GM18870 (cell line): ENCODE measurements around the gene RBM14.
A peak's percentile ranks its signal among the peaks of the same experiment; 100 is the strongest.
"Not testable (repeated sequence)": the region's sequence is repeated elsewhere in the genome, so short reads cannot be mapped to it uniquely, and the experiment has no call there.

Experiments
- ATAC-seq: cut with Tn5 transposase; IDR thresholded peaks from one replicate; pipeline ENCODE4 v1.9.1; 2021; ENCODE audit warnings: moderate library complexity; ENCODE audit not compliant: unreplicated experiment

Gene RBM14

DNA sequence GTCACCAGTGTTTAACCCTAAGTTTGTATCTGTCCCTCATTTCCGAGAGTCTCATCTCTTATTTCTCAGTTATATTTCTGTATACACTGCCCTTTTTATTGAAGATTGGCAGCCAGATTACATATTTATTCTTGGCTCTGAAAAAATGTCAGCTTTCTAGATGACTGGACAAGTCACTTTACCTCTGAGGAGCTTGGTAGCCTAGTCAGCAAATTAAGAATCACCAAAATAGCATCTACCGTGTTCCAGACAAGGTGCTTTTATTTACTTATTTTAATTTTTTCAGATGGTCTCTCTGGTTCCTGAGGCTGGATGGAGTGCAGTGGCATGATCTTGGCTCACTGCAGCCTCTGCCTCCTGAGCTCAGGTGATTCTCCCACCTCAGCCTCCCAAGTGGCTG lies 16.5 kb downstream of the RBM14 start:
- ATAC-seq = no peak

DNA sequence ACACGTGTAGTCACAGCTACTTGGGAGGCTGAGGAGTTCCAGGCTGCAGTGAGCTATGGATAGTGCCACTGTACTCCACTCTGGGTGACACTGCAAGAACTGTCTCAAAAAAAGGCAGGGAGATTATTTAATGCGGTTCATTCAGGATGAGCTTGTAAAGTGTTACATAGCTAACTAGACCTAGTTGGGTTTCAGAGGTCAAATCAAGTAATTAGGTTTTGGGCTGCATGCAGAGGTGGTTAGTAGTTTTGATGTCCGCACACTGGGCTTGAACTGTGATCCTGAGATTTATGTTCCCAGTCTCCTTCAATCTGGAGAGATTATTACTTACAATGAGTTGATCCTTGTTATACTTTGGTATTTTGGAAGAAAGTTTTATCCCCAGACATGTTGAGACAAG lies 20.0 kb downstream of the RBM14 start:
- ATAC-seq = no peak

DNA sequence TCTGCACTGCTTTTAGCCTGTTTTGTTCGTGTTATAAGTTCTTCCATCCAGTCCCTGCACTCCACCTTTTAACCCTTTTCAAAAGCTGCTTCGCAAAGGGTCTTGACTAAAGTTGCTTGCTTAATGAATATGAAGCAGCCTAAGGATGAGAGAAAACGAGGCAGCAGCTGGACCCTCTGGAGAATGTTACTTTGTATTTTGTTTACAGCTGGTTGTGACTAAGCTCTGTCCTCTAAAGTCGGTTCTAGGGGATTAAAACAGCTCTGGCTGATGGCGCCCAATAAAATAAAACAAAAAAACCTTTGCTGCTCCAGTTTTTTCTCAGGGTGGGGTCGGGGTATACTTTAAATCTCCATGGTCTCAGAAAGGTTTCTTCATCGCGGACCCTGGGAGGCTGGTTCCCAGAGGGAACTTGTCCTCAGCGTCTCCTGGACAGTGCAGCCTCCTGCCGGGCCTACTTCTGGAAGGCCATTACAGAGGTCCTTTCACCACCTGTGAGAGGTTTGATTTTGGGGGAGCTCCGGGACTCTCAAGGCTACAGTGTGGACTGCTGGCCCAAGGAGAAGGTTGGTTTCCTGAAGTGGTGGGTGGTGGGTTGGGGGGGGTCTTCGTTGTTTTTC lies 21.2 kb downstream of the RBM14 start:
- no peak for ATAC-seq

DNA sequence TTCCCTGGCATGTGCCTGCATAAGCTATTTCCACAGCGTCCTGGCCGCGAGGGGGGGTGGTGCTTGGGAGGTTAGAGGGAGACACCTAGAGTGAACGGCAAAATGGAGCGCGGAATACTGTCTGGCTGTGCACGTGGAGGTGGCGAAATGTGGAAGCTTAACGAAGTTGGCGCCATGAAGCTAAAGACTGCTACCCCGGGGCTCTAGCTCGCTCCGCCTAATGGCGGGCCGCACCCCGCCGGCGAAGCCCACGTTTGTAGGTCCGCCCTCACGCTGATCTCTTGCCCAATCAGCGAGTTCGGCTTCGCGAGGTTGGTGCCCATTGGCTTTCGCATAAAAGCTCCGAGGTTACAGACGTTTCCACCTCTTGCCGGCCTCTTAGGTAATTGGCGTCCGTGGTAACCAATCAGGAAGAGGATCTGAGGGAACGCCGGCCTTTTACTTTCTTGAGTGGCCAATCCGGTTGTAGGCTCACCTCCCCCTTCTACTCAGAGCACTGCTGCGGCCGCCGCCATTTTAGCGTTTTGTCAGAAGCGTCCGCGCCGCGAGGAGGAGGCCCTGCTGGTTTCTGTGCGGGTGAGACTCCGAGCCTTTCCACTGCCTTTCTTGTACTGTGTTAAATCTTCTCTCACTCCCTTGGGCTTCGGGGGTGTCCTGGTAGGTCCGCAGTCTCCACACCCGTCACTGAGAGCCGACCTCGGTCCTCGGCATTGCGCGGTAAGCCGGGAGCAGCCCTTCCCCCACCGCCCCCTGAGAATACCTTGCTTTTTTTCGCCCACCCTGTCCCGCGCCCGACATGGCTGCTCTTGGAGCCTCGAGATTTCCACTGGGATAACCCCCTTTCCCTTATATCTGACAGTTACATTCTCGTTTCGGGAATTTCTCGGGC lies 22.0 kb downstream of the RBM14 start, which contains the start of gene RBM4:
TSS of gene RBM4 (plus strand) at position 527 of the 889 bp plus-strand sequence. CDS start 1,009 bp downstream, outside the sequence.
- ATAC-seq = peak; percentile 93

DNA sequence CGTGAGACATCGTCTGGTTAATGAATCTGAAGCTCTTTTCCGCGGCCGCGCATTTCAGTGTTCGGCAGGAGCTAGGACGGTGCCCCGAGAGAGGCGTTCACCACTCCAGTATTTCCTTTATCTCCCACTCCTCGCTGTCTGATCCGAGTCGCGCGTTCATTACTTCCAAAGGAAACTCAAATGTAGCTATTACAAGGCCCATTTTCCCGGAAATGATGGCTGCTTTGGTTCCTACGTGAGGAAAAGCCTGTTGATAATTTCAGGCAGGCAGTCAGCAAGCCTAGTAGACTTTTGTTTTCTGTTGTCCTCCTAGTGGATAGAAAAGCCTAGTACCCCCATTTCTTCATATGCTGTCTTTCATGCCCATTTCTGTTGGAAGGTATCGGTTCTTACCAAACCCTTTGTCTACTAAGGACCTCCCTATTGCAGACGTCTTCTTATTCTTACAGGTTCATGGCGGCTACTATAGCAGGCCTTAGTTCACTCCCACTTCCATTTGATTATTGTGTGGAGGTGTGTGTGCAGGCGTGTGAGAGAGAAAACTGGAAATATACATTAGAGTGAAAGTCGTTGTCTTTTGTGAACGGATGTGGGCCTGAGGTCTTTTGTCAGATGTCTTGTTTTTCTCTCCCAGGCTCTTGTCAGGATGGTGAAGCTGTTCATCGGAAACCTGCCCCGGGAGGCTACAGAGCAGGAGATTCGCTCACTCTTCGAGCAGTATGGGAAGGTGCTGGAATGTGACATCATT lies 22.8 kb downstream of the RBM14 start:
- no peak for ATAC-seq

DNA sequence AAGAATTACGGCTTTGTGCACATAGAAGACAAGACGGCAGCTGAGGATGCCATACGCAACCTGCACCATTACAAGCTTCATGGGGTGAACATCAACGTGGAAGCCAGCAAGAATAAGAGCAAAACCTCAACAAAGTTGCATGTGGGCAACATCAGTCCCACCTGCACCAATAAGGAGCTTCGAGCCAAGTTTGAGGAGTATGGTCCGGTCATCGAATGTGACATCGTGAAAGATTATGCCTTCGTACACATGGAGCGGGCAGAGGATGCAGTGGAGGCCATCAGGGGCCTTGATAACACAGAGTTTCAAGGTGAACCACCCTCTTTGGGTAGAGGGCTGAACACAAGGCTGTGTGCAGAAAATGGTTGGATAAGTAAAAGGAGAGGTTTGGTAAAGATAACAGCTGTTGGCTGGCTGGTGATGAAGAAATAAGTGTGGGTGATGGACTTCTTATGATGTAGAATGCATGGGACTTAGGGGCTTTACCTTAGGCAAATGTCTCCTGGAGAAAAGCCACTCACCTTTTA lies 23.4 kb downstream of the RBM14 start:
- ATAC-seq = not testable (repeated sequence)

DNA sequence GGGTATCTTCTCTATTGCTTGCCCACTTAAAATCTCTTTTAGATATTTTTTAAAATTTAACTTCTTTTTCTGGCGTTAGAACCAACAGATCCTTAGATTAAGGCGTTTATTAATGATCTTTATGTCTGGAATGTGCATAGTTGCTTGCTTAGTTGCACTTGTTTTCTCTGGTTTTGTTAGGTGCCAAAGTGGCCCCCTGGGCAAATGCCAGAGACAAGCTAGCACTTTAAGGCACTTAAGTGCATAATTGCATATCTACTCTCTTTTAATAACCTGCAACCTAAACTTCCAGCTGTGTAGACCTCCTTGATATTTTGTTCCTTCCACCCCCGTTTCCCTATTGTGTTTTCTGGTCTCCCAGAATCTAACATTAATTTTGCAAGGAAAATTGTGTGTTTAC lies 25.4 kb downstream of the RBM14 start:
- ATAC-seq = no peak

DNA sequence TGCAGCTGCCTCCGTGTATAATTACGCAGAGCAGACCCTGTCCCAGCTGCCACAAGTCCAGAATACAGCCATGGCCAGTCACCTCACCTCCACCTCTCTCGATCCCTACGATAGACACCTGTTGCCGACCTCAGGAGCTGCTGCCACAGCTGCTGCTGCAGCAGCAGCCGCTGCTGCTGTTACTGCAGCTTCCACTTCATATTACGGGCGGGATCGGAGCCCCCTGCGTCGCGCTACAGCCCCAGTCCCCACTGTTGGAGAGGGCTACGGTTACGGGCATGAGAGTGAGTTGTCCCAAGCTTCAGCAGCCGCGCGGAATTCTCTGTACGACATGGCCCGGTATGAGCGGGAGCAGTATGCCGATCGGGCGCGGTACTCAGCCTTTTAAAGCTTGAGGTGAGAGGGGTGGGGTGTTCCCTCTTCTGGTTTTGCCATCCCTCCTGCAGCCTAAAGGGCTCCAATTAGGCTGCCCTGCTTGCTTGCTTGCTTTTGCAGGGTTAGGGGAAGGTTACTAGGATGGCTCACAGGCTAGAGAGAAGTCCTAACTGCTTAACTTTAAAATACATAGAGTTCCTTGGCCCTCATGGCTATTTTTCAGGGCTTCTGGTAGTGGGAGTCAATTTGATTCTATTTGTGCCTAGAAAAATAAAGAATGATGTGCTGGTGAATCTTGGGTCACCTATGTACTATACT lies 27.5 kb downstream of the RBM14 start:
- no peak for ATAC-seq

DNA sequence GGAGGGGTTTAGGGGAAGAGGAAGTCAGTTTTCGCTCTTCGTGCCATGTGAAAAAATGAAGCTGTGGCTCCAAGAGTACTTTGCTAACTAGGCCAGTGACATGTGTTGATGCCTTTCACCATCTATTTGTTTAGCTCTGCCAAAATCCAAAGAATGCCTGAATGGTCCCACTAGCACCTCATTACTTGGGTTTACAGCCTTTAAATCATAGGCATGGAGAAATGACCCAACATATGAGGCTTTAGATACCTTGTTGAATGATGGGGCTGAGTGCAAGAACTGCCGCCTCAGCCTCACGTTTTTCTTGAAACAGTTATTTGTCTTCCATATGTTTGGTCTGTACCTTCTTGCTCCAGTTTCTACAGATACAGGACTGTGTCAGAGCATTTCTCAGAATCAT lies 30.4 kb downstream of the RBM14 start:
- ATAC-seq = no peak

DNA sequence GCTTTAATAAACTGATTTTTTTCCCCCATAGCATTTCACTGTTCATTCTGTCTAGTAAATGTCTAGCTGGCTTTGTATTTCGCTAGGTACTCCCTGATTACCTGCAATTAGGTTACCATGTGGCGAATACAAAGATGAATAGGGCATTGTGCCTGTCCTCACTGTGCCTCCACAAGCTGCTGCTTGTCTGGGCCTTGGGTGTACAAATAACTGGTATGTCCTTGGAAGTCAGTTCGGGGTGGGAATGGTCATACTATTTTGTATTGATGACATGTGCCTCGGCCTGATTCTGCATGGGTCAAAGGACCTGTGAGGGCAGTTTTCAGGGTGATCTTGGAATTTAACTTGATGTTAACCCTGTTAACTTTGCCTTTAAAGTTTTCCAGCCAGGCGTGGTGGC lies 33.5 kb downstream of the RBM14 start:
- no peak for ATAC-seq

DNA sequence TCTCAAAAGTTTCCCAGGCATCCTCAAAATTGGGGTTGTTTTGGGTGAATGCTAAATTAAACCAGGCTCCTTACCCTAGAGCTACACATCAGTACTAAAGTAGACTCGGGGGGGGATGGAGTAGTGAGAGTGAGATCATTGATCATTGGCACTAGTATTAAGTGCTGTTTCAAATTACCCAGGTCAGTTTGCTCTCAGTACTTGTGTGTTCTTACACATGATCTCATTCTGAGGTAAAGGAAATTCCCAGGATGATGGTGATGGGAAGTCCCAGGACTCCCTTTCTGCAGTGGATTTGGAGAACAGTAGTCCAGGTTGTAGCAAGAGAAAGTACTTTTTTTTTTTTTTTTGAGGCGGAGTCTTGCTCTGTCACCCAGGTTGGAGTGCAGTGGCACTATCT lies 34.6 kb downstream of the RBM14 start:
- ATAC-seq = no peak

DNA sequence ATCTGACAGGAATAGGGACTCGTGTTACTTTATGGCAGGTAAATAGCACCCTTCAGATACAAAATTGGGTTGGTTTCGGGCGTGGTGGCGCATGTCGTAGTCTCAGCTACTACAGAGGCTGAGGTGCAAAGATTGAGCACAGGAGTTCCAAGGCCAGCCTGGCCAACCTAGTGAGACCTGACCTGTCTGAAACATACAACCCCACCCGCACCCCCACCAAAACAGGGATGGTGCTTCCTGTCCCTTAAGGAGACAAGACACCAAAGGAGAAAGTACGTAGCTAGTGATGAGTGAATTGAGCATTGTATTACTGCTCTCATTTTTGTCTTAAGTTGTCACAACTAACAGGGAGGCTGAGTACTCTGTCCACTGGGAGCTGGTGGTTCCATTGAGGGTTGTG lies 36.2 kb downstream of the RBM14 start:
- ATAC-seq = no peak

DNA sequence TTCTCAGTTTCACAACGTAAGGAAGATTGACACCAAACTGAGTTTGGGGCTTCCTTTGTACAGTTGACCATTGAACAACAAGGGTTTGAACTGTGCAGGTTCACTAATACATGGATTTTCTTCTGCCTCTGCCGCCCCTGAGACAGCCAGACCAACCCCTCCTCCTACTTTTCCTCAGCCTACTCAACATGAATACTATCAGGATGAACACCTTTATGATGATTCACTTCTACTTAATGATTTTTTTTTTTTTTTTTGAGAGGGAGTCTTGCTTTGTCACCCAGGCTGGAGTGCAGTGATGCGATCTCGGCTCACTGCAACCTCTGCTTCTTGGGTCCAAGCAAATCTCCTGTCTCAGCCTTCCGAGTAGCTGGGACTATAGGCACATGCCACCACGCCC lies 36.7 kb downstream of the RBM14 start:
- ATAC-seq = no peak

DNA sequence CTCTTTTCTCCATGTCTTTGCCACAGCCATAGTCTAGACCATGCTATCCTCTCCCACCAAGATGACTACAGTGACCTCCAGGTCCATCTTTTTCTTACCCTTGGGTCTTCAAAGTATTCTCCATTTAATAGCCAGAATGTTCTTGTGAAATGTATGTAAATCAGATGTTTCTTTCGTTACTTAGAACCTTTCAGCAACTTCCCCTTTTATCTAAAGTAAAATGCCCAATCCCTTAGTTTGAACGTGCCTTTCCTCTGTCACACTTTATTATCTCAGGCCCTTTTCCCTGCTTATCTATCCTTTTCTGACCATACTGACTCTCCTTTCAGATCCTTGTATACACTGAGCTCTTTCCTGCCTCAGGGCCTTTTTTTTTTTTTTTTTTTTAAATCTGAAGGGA lies 43.3 kb downstream of the RBM14 start:
- ATAC-seq = no peak

DNA sequence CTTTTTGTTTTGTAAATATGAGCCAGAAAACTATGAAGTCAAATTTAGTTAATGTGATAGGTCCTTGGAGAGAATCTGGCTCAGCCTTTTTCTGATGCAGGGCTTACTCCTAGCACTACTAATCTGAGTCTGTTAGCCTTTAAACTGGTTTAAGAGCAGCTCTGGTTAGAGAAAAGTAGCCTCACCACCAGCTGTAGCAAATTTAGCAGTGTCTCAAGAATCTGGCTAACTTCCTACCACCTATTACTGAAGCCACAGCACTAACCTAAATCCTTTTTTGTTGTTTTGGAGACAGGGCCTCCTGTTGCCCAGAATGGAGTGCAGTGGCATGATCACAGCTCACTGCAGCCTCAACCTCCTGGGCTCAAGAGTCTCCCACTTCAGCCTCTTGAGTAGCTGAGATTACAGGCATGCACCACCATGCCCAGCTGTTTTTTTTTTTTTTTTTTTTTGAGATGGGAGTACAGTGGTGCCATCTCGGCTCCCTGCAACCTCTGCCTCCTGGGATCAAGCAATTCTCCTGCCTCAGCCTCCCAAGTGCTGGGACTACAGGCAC lies 47.4 kb downstream of the RBM14 start:
- no peak for ATAC-seq

DNA sequence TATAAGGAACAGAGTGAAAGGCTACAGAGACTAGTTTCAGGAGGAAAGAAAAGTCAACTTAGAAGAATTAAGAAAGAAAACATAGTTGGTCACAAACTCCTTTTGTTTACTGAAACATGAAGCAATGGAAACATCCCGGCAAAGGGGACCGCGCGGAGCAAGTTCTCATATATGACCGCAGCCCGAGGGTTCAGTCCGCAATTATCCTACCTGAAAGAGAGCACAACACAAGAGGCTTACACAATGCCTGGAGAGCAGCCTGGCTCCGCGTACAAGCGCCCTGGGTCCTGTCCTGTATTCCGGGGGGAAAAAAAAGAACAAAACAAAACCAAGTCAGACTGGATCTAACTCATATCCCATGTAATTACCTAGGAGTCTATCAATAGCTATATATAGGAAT lies 48.9 kb downstream of the RBM14 start:
- no peak for ATAC-seq

DNA sequence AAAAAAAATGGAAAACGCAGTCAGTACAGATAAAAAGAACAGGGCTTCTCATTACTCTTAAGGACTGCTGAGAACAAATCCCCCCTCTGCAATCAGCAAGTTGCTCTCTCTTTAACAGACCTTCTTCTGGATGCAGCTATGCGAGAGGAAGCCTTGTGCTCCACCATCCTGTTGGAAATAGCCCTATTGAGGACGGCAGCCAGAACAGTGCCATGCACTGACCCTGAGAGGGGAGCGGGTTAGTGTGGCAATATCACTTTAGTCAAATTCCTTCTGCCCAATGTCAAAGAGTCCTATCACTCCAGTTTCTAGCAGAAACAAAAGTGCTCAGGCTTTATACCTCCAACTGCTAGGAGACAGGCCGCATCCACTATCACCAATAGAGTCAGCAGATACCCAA lies 54.4 kb downstream of the RBM14 start:
- no peak for ATAC-seq

DNA sequence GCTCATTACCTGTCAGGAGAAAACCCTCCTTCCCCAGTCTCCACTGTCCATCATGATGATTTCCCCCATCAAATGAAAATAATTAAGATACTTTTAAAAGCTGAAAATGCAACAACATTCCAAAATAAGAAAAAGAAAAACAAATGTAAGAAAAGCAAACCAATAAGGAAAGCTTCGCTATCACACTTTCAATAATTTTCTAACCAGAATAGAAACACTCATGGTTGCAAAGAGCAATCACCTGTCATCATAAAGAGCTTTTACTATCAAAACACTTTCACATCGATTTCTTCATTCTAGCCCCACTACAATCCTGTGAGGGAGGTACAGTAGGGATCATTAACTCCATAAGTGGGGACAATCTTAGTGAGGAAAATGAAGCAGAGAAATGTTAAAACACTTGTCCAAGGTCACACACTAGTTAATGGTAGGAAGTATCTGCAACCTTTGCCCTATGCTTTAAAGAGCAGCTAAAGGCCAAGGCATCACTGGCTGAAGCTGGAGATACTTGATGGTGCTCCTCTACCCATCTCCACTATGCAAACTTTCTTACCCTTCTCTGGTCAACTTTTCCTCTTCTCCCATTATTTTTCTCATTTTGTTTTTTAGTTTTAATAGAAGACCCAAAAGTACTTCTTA lies 58.7 kb downstream of the RBM14 start:
- no peak for ATAC-seq

DNA sequence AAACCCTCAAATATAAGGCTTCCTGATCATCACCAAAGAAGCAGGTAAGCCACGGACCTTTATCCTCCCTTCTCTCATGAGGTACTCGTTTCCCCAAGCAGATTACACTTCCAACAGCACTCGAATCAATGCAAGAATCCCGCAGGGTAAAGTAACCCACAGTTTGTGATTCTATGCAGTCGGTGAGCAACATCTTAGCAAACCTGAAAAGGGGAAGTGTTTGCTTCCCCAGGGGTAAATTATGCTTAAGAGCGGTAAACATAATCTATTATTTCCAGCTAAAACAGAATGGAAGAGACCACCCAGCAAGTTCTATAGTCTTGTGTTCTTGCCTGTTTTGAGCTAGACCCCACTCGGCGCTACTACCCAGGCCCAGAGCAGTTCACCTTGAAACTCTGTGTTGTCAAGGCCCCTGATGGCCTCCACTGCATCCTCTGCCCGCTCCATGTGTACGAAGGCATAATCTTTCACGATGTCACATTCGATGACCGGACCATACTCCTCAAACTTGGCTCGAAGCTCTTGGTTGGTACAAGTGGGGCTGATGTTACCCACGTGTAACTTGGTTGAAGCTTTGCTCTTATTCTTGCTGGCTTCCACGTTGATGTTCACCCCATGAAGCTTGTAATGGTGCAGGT lies 60.0 kb downstream of the RBM14 start:
- ATAC-seq = no peak
